Heart left ventricle (tissue), 16 donors: Measurements from ENCODE around the gene NTM. TPM values are rescaled to one million over a fixed set of nuclear protein-coding genes. Genes with fewer than 3 reads are reported as not detected.

Source experiments
- ATAC-seq, 4 donors: fragments of 200-7000 bp; cut with Tn5 transposase; one replicate each; pipeline ENCODE4 v1.9.1; 2020 to 2022; ENCODE audit warnings: moderate library complexity in 4 of 4, mild to moderate bottlenecking in 3 of 4, moderate number of reproducible peaks in 1 of 4
- DNase-seq, 5 donors: peaks; one replicate each; pipeline ENCODE4 v3.0.0-alpha.2; 2020
- H3K27ac ChIP-seq, 12 donors: fragments of 200-600 bp; sonication (generic) in 4 of 12; one replicate each; pipeline versions ENCODE4 v1.5.0 to v1.8.0; 2016 to 2022; ENCODE audit warnings: mild to moderate bottlenecking in 2 of 12
- H3K27me3 ChIP-seq, 9 donors: fragments of 200-600 bp; sonication (generic) in 2 of 9; one replicate each; pipeline versions ENCODE4 v1.5.1 to v1.8.0; 2016 to 2022; ENCODE audit warnings: mild to moderate bottlenecking in 3 of 9
- H3K36me3 ChIP-seq, 9 donors: fragments of 200-600 bp; sonication (generic) in 2 of 9; one replicate each; pipeline versions ENCODE4 v1.5.0 to v1.8.0; 2018 to 2022; ENCODE audit warnings: mild to moderate bottlenecking in 2 of 9
- H3K4me1 ChIP-seq, 12 donors: fragments of 200-600 bp; sonication (generic) in 4 of 12; one replicate each; pipeline versions ENCODE4 v1.5.0 to v1.8.0; 2016 to 2022; ENCODE audit warnings: mild to moderate bottlenecking in 3 of 12
- H3K4me3 ChIP-seq, 12 donors: fragments of 200-600 bp; sonication (generic) in 4 of 12; one replicate each; pipeline versions ENCODE4 v1.5.0 to v1.8.0; 2017 to 2022; ENCODE audit warnings: mild to moderate bottlenecking in 9 of 12, moderate library complexity in 4 of 12
- H3K9me3 ChIP-seq, 12 donors: fragments of 200-600 bp; sonication (generic) in 4 of 12; one replicate each; pipeline versions ENCODE4 v1.5.0 to v1.8.0; 2016 to 2022; ENCODE audit warnings: mild to moderate bottlenecking in 1 of 12
- CTCF ChIP-seq, 12 donors: fragments of 200-600 bp; sonication (generic) in 4 of 12; IDR thresholded peaks; one replicate each; pipeline versions ENCODE4 v1.5.0 to v1.8.0; 2018 to 2022; ENCODE audit warnings: antibody characterized with exemption in 12 of 12, mild to moderate bottlenecking in 5 of 12
- POLR2A ChIP-seq, 2 donors: fragments of 450-650 bp; IDR thresholded peaks; one replicate each; pipeline ENCODE4 v1.6.1; 2017; ENCODE audit warnings: antibody characterized with exemption in 2 of 2, mild to moderate bottlenecking in 2 of 2, moderate library complexity in 2 of 2
- WGBS, 4 donors: extraction: QIAGEN DNeasy Blood & Tissue Kit in 2 of 4; methylation state at CpG; one replicate each; pipeline versions ENCODE4 v1.1.5 to v1.1.7; 2013 to 2018; 5-methylcytosine and 5-hydroxymethylcytosine counted together
- intact Hi-C, 10 donors: fragments of 100-400 bp; cut with DNase I; formaldehyde crosslinking; loops; one replicate each; pipeline versions ENCODE4 v1.11.1 to v1.14.2; 2022
- long read RNA-seq, 3 donors: library from polyadenylated mRNA; unstranded; transcript quantifications; one replicate each; pipeline ENCODE4 v2.0.0, GENCODE V29; 2020 to 2021
- polyA plus RNA-seq, 2 donors: library from polyadenylated mRNA; stranded (reverse); fragments of 200-250 nt; gene quantifications; one replicate each; pipeline ENCODE4 v1.2.3, GENCODE V29; 2013
- total RNA-seq, 9 donors: library from RNA; depleted of rRNA in 2 of 9; stranded (reverse); fragments of >200 nt in 2 of 9; fragmentation: NEBNext Ultra II Directional in 3 of 9; extraction: Animal tissue kit (Norgen Biotek cat#: 25700) in 3 of 9; gene quantifications; one replicate each; pipeline versions ENCODE4 v1.1.0 to v1.2.4, GENCODE V29; 2016 to 2023
- donor health status: ischemic (EF 13 %, LVEDD 7.1; RV severe dilation, severe dysfunction).
- donor health status: healthy with polysubstance abuse.
- donor health status: DM: no; HTN: yes; CAD: no.
- donor health status: DM: no; HTN: no; CAD: no.
- donor health status: ischemic (EF 25% LVEDD 6.9; RV normal size, moderate dysfunction).
- donor health status: ischemic (EF 25% LVEDD 5.7; RV mildly dilated, moderate dysfunction).
- donor health status: healthy.
- donor health status: DM: yes; HTN: yes; CAD: no.
- donor health status: ischemic (EF 35%, LVEDD 5.7; RV mildly dilated, moderate dysfunction).
- donor health status: nonischemic (EF 11% LVEDD 7.7; RV severe dilation, severe dysfunction).
- donor health status: DM: yes; HTN: yes; CAD: no.
- donor health status: PGD.
- donor health status: ischemic (EF 29% LVEDD 5.4; RV normal size, mild dysfunction).
- donor health status: nonischemic (EF 23%, LVEDD 6.1; RV moderate dilation, normal function).

The NTM gene
- 1 to 10 TPM in 7 of 9 donors, under 1 TPM in 2; 0.69 to 7.7 (median 1.5) TPM for total RNA-seq
- 1 to 10 TPM in 1 of 2 donors, under 1 TPM in 1; 0.40 to 1.1 TPM for polyA plus RNA-seq
- long read RNA-seq, donor 1, partial matches to known transcripts: 0 of 2 reads
- long read RNA-seq, donor 1, other reads (novel, unspliced or antisense): 1 of 2 reads
- long read RNA-seq, donor 2: 0 reads
- long read RNA-seq, donor 3: 0 reads

- Histone ChIP-seq H3K36me3 (no peaks in the 10 kb centered on the region), H3K27ac (no peak within 1 kb of the TSS), H3K4me3 (peak within 1 kb of the TSS in 10 of 12 donors; percentile 3 to 40 (median 24)), H3K27me3 (peaks cover 0 to 47% (median 18%) of the 10 kb centered on the region in 9 donors), H3K4me1 (peaks cover 0 to 19% (median 0%) of the 10 kb centered on the region in 12 donors), H3K9me3 (no peaks in the 10 kb centered on the region)
- 29 to 41% (median 33%) methylated on average over 7 of the region's 7 CpGs for WGBS, 4 donors
- DNase-seq: peak in 4 of 5 donors; percentile 46 to 65 (median 54)
- peak; percentile 80 to 97 (median 90) for ATAC-seq
- intact Hi-C loops: no loop called here
- TF ChIP-seq POLR2A (IDR thresholded peaks at IDR 0.05) (no peak), CTCF (IDR thresholded peaks at IDR 0.05) (no peak)
Observed at GRCh38 chr11:131370090-131370751, at the start of gene NTM. TSS of gene NTM (plus strand) at chr11:131370615.

DNA sequence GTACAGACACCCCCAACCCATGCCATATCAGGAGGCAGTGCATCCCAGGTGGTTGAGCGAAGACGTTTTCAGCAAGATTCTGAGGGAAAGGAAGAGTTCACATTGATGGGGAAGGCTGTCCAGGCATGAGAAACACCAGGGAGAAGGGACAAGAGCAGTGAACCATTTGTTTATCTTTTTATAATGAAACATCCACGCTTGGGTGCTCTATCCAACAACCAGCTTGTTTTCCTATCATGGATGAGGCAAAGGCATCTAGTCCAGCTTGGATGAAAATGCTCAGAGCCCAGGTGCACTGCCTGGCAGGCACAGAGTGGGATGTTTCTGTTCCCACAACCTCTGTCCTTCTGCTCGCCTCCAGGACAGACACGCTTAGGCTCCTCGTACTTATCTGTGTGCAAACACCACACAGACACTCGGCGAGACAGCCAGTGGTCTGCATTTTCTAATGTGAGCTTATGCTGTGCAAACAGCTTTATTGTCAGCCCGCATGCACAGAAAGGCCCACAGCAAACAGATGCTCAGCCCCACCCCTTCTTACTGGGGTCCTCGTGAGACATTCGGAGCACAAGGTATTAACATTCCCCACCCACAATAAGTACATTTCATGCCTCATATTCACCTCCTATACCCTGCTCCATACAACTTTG lies 45.4 kb upstream of the NTM start:
- DNase-seq: no peak
- intact Hi-C loops: no loop called here

DNA sequence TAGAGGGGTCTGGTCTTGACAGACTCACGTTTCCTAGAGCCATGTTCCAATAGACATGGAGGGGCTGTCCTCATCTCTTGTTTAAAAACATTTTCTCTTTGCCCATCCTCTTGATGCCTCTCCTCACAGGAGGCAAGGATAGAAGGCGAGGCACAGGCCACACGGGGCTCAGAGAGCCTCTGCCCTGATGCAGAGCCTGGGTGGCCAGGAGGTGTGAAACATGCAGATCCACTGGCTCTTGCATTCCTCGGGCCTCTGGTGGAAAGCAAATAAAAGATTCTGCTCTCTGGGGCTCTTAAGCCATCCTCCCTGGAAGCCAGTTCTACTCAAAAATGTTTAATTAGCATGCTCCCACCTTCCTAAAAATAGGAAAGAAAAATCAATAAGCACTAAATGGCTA lies 43.6 kb upstream of the NTM start:
- Histone ChIP-seq H3K4me3 (no peak overlapping the region), H3K27ac (no peak overlapping the region), H3K4me1 (no peaks in the 10 kb centered on the region), H3K9me3 (no peaks in the 10 kb centered on the region), H3K27me3 (peaks cover 0 to 39% (median 0%) of the 10 kb centered on the region in 9 donors), H3K36me3 (no peaks in the 10 kb centered on the region)
- intact Hi-C loops: no loop called here
- no peak for TF ChIP-seq POLR2A (IDR thresholded peaks at IDR 0.05)
- TF ChIP-seq CTCF (IDR thresholded peaks at IDR 0.05): no peak
- WGBS, 4 donors: 22 to 41% (median 33%) methylated on average over 4 of the region's 4 CpGs
- ATAC-seq (no peak), DNase-seq (no peak)

More for the DNA sequence above, 45.4 kb upstream of the NTM start:
- Histone ChIP-seq H3K4me1 (no peaks in the 10 kb centered on the region), H3K27me3 (peaks cover 0 to 23% (median 0%) of the 10 kb centered on the region in 9 donors), H3K36me3 (no peaks in the 10 kb centered on the region), H3K4me3 (no peak overlapping the region), H3K27ac (no peak overlapping the region), H3K9me3 (no peaks in the 10 kb centered on the region)
- 54 to 59% (median 57%) methylated on average over 11 of the region's 11 CpGs for WGBS, 4 donors
- no peak for TF ChIP-seq POLR2A (IDR thresholded peaks at IDR 0.05)
- TF ChIP-seq CTCF (IDR thresholded peaks at IDR 0.05): no peak
- ATAC-seq: no peak

DNA sequence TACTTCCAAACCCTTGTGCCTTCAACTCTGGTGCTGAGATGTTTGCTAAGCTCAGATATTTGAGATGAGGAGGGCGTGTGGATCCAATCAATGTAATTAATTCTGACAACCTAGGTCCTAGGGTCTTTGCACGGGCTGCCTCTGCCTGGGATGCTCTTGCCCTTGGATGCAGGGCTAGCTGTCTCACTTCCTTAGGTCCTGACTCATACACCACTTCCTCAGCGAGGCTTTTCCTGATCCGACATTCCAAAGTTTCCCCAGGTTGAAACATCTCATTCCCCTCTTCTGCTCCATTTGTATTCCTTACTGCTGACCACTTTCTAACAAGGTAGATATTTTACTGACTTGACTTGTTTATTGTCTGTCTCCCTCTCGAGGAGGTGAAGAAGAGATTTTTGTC lies 43.0 kb upstream of the NTM start:
- ATAC-seq: no peak
- Histone ChIP-seq H3K9me3 (no peaks in the 10 kb centered on the region), H3K27ac (no peak overlapping the region), H3K27me3 (peaks cover 0 to 41% (median 0%) of the 10 kb centered on the region in 9 donors), H3K4me1 (no peaks in the 10 kb centered on the region), H3K4me3 (no peak overlapping the region), H3K36me3 (no peaks in the 10 kb centered on the region)
- 45 to 54% (median 51%) methylated on average over 5 of the region's 5 CpGs for WGBS, 4 donors
- intact Hi-C loops: no loop called here
- TF ChIP-seq CTCF (IDR thresholded peaks at IDR 0.05): no peak
- no peak for TF ChIP-seq POLR2A (IDR thresholded peaks at IDR 0.05)
- DNase-seq: no peak
